Stomach (tissue), 4 donors: Measurements from ENCODE around the gene MREG.

ENCODE experiments used
- CTCF ChIP-seq, 7 experiments: fragments of 450-650 bp in 4 of 7; fragments of 200-600 bp in 3 of 7; sonication (generic) in 3 of 7; IDR thresholded peaks; one replicate each; pipeline ENCODE4 v1.5.1; 2016 to 2019; ENCODE audit warnings: antibody characterized with exemption in 7 of 7, control low read depth in 2 of 7, mild to moderate bottlenecking in 1 of 7
- EP300 ChIP-seq: sonication (generic); formaldehyde crosslinking; IDR thresholded peaks from one replicate; pipeline ENCODE4 v1.6.1; 2017; ENCODE audit warnings: antibody characterized with exemption
- POLR2A ChIP-seq, 4 donors: fragments of 450-650 bp; IDR thresholded peaks; one replicate each; pipeline ENCODE4 v1.6.1; 2016; ENCODE audit warnings: antibody characterized with exemption in 4 of 4, control low read depth in 2 of 4, mild to moderate bottlenecking in 1 of 4, moderate library complexity in 1 of 4
- POLR2AphosphoS5 ChIP-seq, 3 donors: sonication (generic); formaldehyde crosslinking; IDR thresholded peaks; one replicate each; pipeline ENCODE4 v1.6.1; 2016; ENCODE audit warnings: antibody characterized with exemption in 3 of 3

GRCh38 chr2:215973954-215974699, 39.2 kb downstream of the MREG start:
- TF ChIP-seq CTCF (IDR thresholded peaks at IDR 0.05) (no peak), EP300 (no peak), POLR2AphosphoS5 (IDR thresholded peaks at IDR 0.05) (no peak), POLR2A (IDR thresholded peaks at IDR 0.05) (no peak)
